ENCODE data around the gene SEM1. TPM values are rescaled to one million over a fixed set of nuclear protein-coding genes. Genes with fewer than 3 reads are reported as not detected.

Gene SEM1
- total and polyA plus RNA-seq, 9 of the 15 experiments (the other 6 are each of a cell fraction or from before 2014, with no cell fraction given): 74.7 to 938 (median 454) TPM

DNA sequence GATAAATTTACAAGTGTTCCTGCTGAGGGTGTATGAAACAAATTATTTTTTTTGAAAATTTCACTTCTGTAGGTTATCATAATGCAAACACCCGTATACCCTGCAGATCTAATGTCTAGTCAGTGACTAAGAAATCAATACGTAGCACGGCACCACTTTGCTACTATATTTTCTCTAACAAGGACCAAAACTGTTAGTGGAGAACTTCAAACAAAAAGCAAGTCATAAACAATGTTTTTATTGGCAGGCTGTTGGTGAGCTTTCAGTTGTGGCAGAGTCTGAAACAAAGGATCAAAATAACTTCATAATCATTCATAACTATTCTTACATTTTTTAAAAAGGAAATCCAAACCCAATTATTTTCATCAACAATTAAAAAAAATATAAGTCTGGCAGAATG lies 11.8 kb downstream of the SEM1 start:
- CTCF ChIA-PET (ENCODE audit: low intra/inter-chr PET ratio): no interaction called here
- TF ChIP-seq YY1 (IDR thresholded peaks at IDR 0.05; ENCODE audit: borderline replicate concordance in 1 of 3, control insufficient read depth in 1 of 3, extremely low read depth in 1 of 3, insufficient read depth in 3 of 3, insufficient read length in 1 of 3, insufficient replicate concordance in 2 of 3, low read depth in 1 of 3, low read length in 2 of 3) (no peak), ETV1 (tag; conservative IDR thresholded peaks at IDR 0.05; ENCODE audit: low read depth) (no peak), CREM (IDR thresholded peaks at IDR 0.05; ENCODE audit: low read depth) (no peak), CAMTA2 (CRISPR knock-in tag; conservative IDR thresholded peaks at IDR 0.05) (no peak)
- TF ChIP-seq, protein P1, sequence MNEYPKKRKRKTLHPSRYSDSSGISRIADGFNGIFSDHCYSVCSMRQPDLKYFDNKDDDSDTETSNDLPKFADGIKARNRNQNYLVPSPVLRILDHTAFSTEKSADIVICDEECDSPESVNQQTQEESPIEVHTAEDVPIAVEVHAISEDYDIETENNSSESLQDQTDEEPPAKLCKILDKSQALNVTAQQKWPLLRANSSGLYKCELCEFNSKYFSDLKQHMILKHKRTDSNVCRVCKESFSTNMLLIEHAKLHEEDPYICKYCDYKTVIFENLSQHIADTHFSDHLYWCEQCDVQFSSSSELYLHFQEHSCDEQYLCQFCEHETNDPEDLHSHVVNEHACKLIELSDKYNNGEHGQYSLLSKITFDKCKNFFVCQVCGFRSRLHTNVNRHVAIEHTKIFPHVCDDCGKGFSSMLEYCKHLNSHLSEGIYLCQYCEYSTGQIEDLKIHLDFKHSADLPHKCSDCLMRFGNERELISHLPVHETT (CRISPR knock-in tag; conservative IDR thresholded peaks at IDR 0.05 in 1 of 2, IDR thresholded peaks at IDR 0.05 in 1 of 2): no peak
- TF ChIP-seq, protein P2, sequence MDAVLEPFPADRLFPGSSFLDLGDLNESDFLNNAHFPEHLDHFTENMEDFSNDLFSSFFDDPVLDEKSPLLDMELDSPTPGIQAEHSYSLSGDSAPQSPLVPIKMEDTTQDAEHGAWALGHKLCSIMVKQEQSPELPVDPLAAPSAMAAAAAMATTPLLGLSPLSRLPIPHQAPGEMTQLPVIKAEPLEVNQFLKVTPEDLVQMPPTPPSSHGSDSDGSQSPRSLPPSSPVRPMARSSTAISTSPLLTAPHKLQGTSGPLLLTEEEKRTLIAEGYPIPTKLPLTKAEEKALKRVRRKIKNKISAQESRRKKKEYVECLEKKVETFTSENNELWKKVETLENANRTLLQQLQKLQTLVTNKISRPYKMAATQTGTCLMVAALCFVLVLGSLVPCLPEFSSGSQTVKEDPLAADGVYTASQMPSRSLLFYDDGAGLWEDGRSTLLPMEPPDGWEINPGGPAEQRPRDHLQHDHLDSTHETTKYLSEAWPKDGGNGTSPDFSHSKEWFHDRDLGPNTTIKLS (IDR thresholded peaks at IDR 0.05; ENCODE audit: borderline replicate concordance, low read depth): no peak
- no peak overlapping the region for H3K4me3 ChIP-seq
- H3K9me3 ChIP-seq (replicated peaks; ENCODE audit: control insufficient read depth, insufficient read depth, low read depth, low read length): no peaks in the 10 kb centered on the region
- no peaks in the 10 kb centered on the region for H3K27me3 ChIP-seq (ENCODE audit: control insufficient read depth in 2 of 2, insufficient read depth in 2 of 2, low read length in 2 of 2)
- H3K27ac ChIP-seq (ENCODE audit: extremely low read depth, low read depth, low read length): no peak overlapping the region
- H3K4me1 ChIP-seq (replicated peaks in 1 of 2; ENCODE audit: control insufficient read depth in 2 of 2, insufficient read depth in 2 of 2, low read length in 2 of 2): no peaks in the 10 kb centered on the region; a peak in 1 of 5 replicates
- no peaks in the 10 kb centered on the region for H3K9me1 ChIP-seq (ENCODE audit: control insufficient read depth, insufficient read depth, low read length)
- no TSS peak for BruUV-seq (replicated peaks)
- FAIRE-seq (no peak), DNase-seq (ENCODE audit: extremely low read depth in 1 of 4, low spot score in 3 of 4) (no peak), ATAC-seq (no peak)
- H3K79me2 ChIP-seq (ENCODE audit: control insufficient read depth, insufficient read depth, low read length): peaks cover 84% of the 10 kb centered on the region
- no peak overlapping the region for H3K9ac ChIP-seq (ENCODE audit: insufficient read depth in 1 of 2, low read depth in 2 of 2, low read length in 2 of 2)
- intact Hi-C loops (cut with micrococcal nuclease) (no loop called here), in situ Hi-C loops (cut with MboI) (no loop called here)
- POLR2A ChIA-PET: no interaction called here
- H3K36me3 ChIP-seq (ENCODE audit: control insufficient read depth, insufficient read depth, low read length): peaks cover 27% of the 10 kb centered on the region; the same call in 2 of the 3 replicates
- 90% methylated on average over 3 of the region's 3 CpGs for WGBS (ENCODE audit: insufficient coverage, low coverage, missing lambda C conversion rate)
- peaks cover 26% of the 10 kb centered on the region; the same call in 1 of the 2 replicates for H4K20me1 ChIP-seq (replicated peaks; ENCODE audit: control insufficient read depth, insufficient read depth, low read length)
- no peak overlapping the region for H2AFZ ChIP-seq (ENCODE audit: low read depth, low read length)
- no peak overlapping the region for H3K4me2 ChIP-seq (ENCODE audit: insufficient read depth, low read length)
